HCT116 (cell line): ENCODE results near the gene PAN3. TPM values are rescaled to one million over a fixed set of nuclear protein-coding genes. Genes with fewer than 3 reads are reported as not detected.

Experiments
- ATAC-seq: fragments of 200-7000 bp; cut with Tn5 transposase; 2 replicates; pipeline ENCODE4 v1.9.1; 2020; ENCODE audit warnings: mild to moderate bottlenecking, moderate library complexity
- BruUV-seq: library from RNA; stranded (reverse); fragments of 400-500 nt; replicated peaks from 2 replicates; lab custom pipeline; 2021; lab: Mats Ljungman, UMichigan
- CTCF ChIA-PET: fragments of 300-600 bp; sonication (Branson Sonifier 250); formaldehyde crosslinking; loops from one replicate; lab custom pipeline; 2021; ENCODE audit warnings: antibody characterized with exemption; lab: Charles Lee
- POLR2A ChIA-PET: fragments of 300-600, 350-600 bp; sonication (Branson Sonifier 250); formaldehyde crosslinking; loops from one replicate; lab custom pipeline; 2021; ENCODE audit warnings: antibody characterized with exemption; lab: Charles Lee
- RAD21 ChIA-PET, 2 experiments: fragments of 300-600 bp; sonication (Branson Sonifier 250); formaldehyde crosslinking; loops; one replicate each; lab custom pipeline; 2023; ENCODE audit warnings: low total read pairs in 2 of 2; ENCODE audit not compliant: uncharacterized antibody in 2 of 2, unreplicated experiment in 2 of 2, low non-redundant PET in 1 of 2; lab: Charles Lee
- DNase-seq: peaks from one replicate; pipeline ENCODE4 v3.0.0-alpha.2; 2010; ENCODE audit warnings: low read depth, low spot score
- H2AFZ ChIP-seq: fragments of 200-600 bp; shearing (Covaris generic), sonication (generic); 2 replicates; pipeline ENCODE4 v1.6.1; 2017; ENCODE audit warnings: low read depth, mixed run types, mixed read lengths, antibody characterized with exemption, low read length; ENCODE audit not compliant: poor library complexity, severe bottlenecking
- H3K27ac ChIP-seq: 2 replicates; pipeline ENCODE4 v1.5.1; 2012; ENCODE audit warnings: low read depth, low read length
- H3K27me3 ChIP-seq: fragments of 200-600 bp; sonication (generic); 2 replicates; pipeline ENCODE4 v1.6.1; 2016; ENCODE audit warnings: mixed run types, low read length, mixed read lengths; ENCODE audit not compliant: insufficient read depth
- H3K36me3 ChIP-seq, 2 experiments: fragments of 200-500 bp in 1 of 2; fragments of 200-600 bp in 1 of 2; sonication (Bioruptor generic) in 1 of 2; sonication (generic) in 1 of 2; 2 replicates each; pipeline versions ENCODE4 v1.5.1 to v1.6.1; 2014 to 2016; ENCODE audit warnings: low read length in 2 of 2, inconsistent platforms in 1 of 2, mixed read lengths in 1 of 2, mixed run types in 1 of 2; ENCODE audit not compliant: insufficient read depth in 2 of 2, control insufficient read depth in 1 of 2
- H3K4me1 ChIP-seq, 2 experiments: fragments of 200-600 bp in 1 of 2; sonication (generic) in 1 of 2; 2 replicates each; pipeline versions ENCODE4 v1.5.1 to v1.6.1; 2012 to 2017; ENCODE audit warnings: low read length in 2 of 2, inconsistent platforms in 1 of 2, mild to moderate bottlenecking in 1 of 2, mixed read lengths in 1 of 2, mixed run types in 1 of 2, moderate library complexity in 1 of 2; ENCODE audit not compliant: insufficient read depth in 2 of 2, control insufficient read depth in 1 of 2
- H3K4me2 ChIP-seq: fragments of 200-600 bp; sonication (generic); 2 replicates; pipeline ENCODE4 v1.6.1; 2017; ENCODE audit warnings: mixed run types, low read length, mixed read lengths
- H3K4me3 ChIP-seq, 2 experiments: fragments of 200-600 bp in 1 of 2; sonication (generic) in 1 of 2; replicated peaks in 1 of 2; 2 replicates each; pipeline ENCODE4 v1.5.1; 2011 to 2016; ENCODE audit warnings: low read length in 2 of 2, control low read depth in 1 of 2, low read depth in 1 of 2, mild to moderate bottlenecking in 1 of 2, mixed read lengths in 1 of 2, mixed run types in 1 of 2
- H3K79me2 ChIP-seq: fragments of 200-600 bp; sonication (generic); 2 replicates; pipeline ENCODE4 v1.6.1; 2017; ENCODE audit warnings: mild to moderate bottlenecking, mixed run types, low read length, moderate library complexity, mixed read lengths; ENCODE audit not compliant: insufficient read depth
- H3K9ac ChIP-seq: fragments of 200-600 bp; sonication (generic); 2 replicates; pipeline ENCODE4 v1.6.1; 2016; ENCODE audit warnings: low read length, mixed read lengths
- H3K9me2 ChIP-seq: fragments of 200-600 bp; sonication (generic), shearing (Covaris generic); 2 replicates; pipeline ENCODE4 v1.6.1; 2017; ENCODE audit warnings: mixed run types, mild to moderate bottlenecking, moderate library complexity; ENCODE audit not compliant: insufficient read depth
- H3K9me3 ChIP-seq, 2 experiments: fragments of 200-500 bp in 1 of 2; fragments of 200-600 bp in 1 of 2; sonication (Bioruptor generic) in 1 of 2; sonication (generic) in 1 of 2; 2 replicates each; pipeline ENCODE4 v1.6.1; 2014 to 2017; ENCODE audit warnings: low read length in 2 of 2, mixed read lengths in 2 of 2, inconsistent platforms in 1 of 2, low read depth in 1 of 2, mild to moderate bottlenecking in 1 of 2, mixed run types in 1 of 2, moderate library complexity in 1 of 2; ENCODE audit not compliant: control insufficient read depth in 1 of 2, insufficient read depth in 1 of 2
- H4K20me1 ChIP-seq: fragments of 200-600 bp; sonication (generic), shearing (Covaris generic); 2 replicates; pipeline ENCODE4 v1.6.1; 2017; ENCODE audit warnings: mixed run types, mild to moderate bottlenecking, moderate library complexity; ENCODE audit not compliant: insufficient read depth
- FOSL1 ChIP-seq: IDR thresholded peaks from 2 replicates; pipeline ENCODE4 v1.6.1; 2012; ENCODE audit warnings: low read depth
- JUND ChIP-seq: IDR thresholded peaks from 2 replicates; pipeline ENCODE4 v1.6.1; 2012
- TCF7L2 ChIP-seq: IDR thresholded peaks from 2 replicates; pipeline ENCODE4 v1.7.0; 2011; ENCODE audit warnings: borderline replicate concordance, inconsistent platforms; ENCODE audit not compliant: insufficient read depth, insufficient read length; ENCODE audit errors: extremely low read depth
- ZFX ChIP-seq: fragments of 450-650 bp; IDR thresholded peaks from 2 replicates; pipeline ENCODE4 v1.6.1; 2017
- ZNF274 ChIP-seq: fragments of 200-500 bp; sonication (Bioruptor generic); IDR thresholded peaks from 2 replicates; pipeline ENCODE4 v1.6.1; 2014; ENCODE audit warnings: mild to moderate bottlenecking, low read depth, low read length, inconsistent platforms
- intact Hi-C: fragments of 100-400 bp; cut with micrococcal nuclease; formaldehyde crosslinking; loops from 2 replicates; pipeline ENCODE4 v1.10.0; 2022
- total RNA-seq: library from RNA; stranded (reverse); gene quantifications from one replicate; pipeline ENCODE4 v1.2.1, GENCODE V29; 2021; ENCODE audit not compliant: unreplicated experiment

PAN3 gene
- total RNA-seq, 1 experiment from 2014 or later: 30.1 TPM

GRCh38 chr13:28251466-28251865 is 113.1 kb downstream of the PAN3 start:
- BruUV-seq: no TSS peak
- no peak overlapping the region for H2AFZ ChIP-seq
- no peak overlapping the region for H3K4me2 ChIP-seq
- peaks cover 0 to 2% of the 10 kb centered on the region in 2 experiments; a peak in 1 of 4 replicates for H3K36me3 ChIP-seq
- intact Hi-C loops: no loop called here
- H4K20me1 ChIP-seq: no peaks in the 10 kb centered on the region; the same call in 1 of the 2 replicates
- H3K27me3 ChIP-seq: no peaks in the 10 kb centered on the region
- no peak for DNase-seq
- H3K9ac ChIP-seq: no peak overlapping the region
- no peak overlapping the region for H3K27ac ChIP-seq
- ChIA-PET RAD21 (no interaction called here), CTCF (no interaction called here)
- no peaks in the 10 kb centered on the region for H3K4me1 ChIP-seq
- TF ChIP-seq ZFX: no peak
- TF ChIP-seq ZNF274: no peak
- TF ChIP-seq, all 23 proteins: peak for 0
- no peaks in the 10 kb centered on the region for H3K79me2 ChIP-seq
- H3K9me3 ChIP-seq: no peaks in the 10 kb centered on the region
- POLR2A ChIA-PET: no interaction called here
- ATAC-seq: no peak
- H3K4me3 ChIP-seq: no peak overlapping the region
- H3K9me2 ChIP-seq: no peaks in the 10 kb centered on the region

- no peak for DNase-seq
- H2AFZ ChIP-seq: no peak overlapping the region
- H3K4me3 ChIP-seq: no peak overlapping the region
- RAD21 ChIA-PET: no interaction called here
- H3K9me3 ChIP-seq: no peaks in the 10 kb centered on the region
- H3K4me2 ChIP-seq: no peak overlapping the region
- no peaks in the 10 kb centered on the region for H3K9me2 ChIP-seq
- no peaks in the 10 kb centered on the region for H3K79me2 ChIP-seq
- no peak overlapping the region for H3K9ac ChIP-seq
- H3K36me3 ChIP-seq: peaks cover 2 to 3% of the 10 kb centered on the region in 2 experiments; a peak in 1 of 4 replicates
- H3K27me3 ChIP-seq: no peaks in the 10 kb centered on the region
- CTCF ChIA-PET: no interaction called here
- TF ChIP-seq FOSL1 (no peak), JUND (no peak), TCF7L2 (no peak)
- no TSS peak for BruUV-seq
- ATAC-seq: no peak
- POLR2A ChIA-PET: no interaction called here
- no peaks in the 10 kb centered on the region; the same call in 1 of the 2 replicates for H4K20me1 ChIP-seq
- no peaks in the 10 kb centered on the region for H3K4me1 ChIP-seq
- intact Hi-C loops: no loop called here
- H3K27ac ChIP-seq: no peak overlapping the region
These were observed 114.2 kb downstream of the PAN3 start for GRCh38 chr13:28252547-28252946.
